ENCODE results near the gene PMM2. TPM values are rescaled to one million over a fixed set of nuclear protein-coding genes. Genes with fewer than 3 reads are reported as not detected.

PMM2 gene
- total and polyA plus RNA-seq, 2 donors (not counting 1 experiment from before 2014, with no cell fraction given) = 15.8 to 47.5 TPM

GRCh38 chr16:8847145-8847544 lies 49.5 kb downstream of the PMM2 start:
- Histone ChIP-seq H3K79me2 (ENCODE audit: control insufficient read depth, insufficient read depth, low read length) (no peaks in the 10 kb centered on the region), H3K27me3 (replicated peaks in 1 of 4; ENCODE audit: control extremely low read depth in 1 of 4, control insufficient read depth in 3 of 4, insufficient read depth in 4 of 4, low read length in 3 of 4) (no peaks in the 10 kb centered on the region), H4K20me1 (ENCODE audit: control insufficient read depth, insufficient read depth, low read length, poor library complexity, severe bottlenecking) (peaks cover 12% of the 10 kb centered on the region), H3K4me1 (ENCODE audit: control insufficient read depth in 2 of 2, insufficient read depth in 2 of 2, low read length in 2 of 2) (peaks cover 7 to 9% of the 10 kb centered on the region in 2 donors), H3K27ac (ENCODE audit: low read length in 2 of 2) (no peak overlapping the region), H3K9ac (ENCODE audit: low read length) (no peak overlapping the region), H3K4me2 (replicated peaks; ENCODE audit: low read depth, low read length, poor library complexity, severe bottlenecking) (no peak overlapping the region), H3K9me3 (ENCODE audit: control extremely low read depth in 1 of 3, control insufficient read depth in 2 of 3, insufficient read depth in 1 of 3, low read length in 2 of 3) (no peaks in the 10 kb centered on the region), H3K36me3 (replicated peaks in 1 of 2; ENCODE audit: control extremely low read depth in 1 of 2, control insufficient read depth in 1 of 2, extremely low read depth in 1 of 2, insufficient read depth in 2 of 2, low read length in 1 of 2) (peaks cover 0 to 11% of the 10 kb centered on the region in 2 experiments), H2AFZ (ENCODE audit: insufficient read depth, low read depth, low read length, poor library complexity, severe bottlenecking) (no peak overlapping the region), H3K4me3 (ENCODE audit: control extremely low read depth in 1 of 5, extremely low read depth in 1 of 5, insufficient read depth in 1 of 5, low read depth in 2 of 5, low read length in 4 of 5) (no peak overlapping the region)
- no peaks in the 10 kb centered on the region for H3K9me3 Mint-ChIP-seq (ENCODE audit: insufficient read depth)
- 97% methylated on average over 13 of the region's 13 CpGs for WGBS (ENCODE audit: insufficient coverage)
- ATAC-seq (ENCODE audit: low read depth) (no peak), DNase-seq (no peak)
- H3K27ac Mint-ChIP-seq = no peak overlapping the region
- ChIA-PET CTCF (no interaction called here), POLR2A (no interaction called here)
- H3K27me3 Mint-ChIP-seq = no peaks in the 10 kb centered on the region
- H3K4me1 Mint-ChIP-seq = peaks cover 16% of the 10 kb centered on the region
- no peak overlapping the region for H3K4me3 Mint-ChIP-seq
- intact Hi-C loops (cut with micrococcal nuclease) = no loop called here
- TF ChIP-seq EZH2 (IDR thresholded peaks at IDR 0.05; ENCODE audit: borderline replicate concordance, insufficient read depth, low read depth, low read length, poor library complexity, severe bottlenecking) = no peak
- TF ChIP-seq, protein P1, sequence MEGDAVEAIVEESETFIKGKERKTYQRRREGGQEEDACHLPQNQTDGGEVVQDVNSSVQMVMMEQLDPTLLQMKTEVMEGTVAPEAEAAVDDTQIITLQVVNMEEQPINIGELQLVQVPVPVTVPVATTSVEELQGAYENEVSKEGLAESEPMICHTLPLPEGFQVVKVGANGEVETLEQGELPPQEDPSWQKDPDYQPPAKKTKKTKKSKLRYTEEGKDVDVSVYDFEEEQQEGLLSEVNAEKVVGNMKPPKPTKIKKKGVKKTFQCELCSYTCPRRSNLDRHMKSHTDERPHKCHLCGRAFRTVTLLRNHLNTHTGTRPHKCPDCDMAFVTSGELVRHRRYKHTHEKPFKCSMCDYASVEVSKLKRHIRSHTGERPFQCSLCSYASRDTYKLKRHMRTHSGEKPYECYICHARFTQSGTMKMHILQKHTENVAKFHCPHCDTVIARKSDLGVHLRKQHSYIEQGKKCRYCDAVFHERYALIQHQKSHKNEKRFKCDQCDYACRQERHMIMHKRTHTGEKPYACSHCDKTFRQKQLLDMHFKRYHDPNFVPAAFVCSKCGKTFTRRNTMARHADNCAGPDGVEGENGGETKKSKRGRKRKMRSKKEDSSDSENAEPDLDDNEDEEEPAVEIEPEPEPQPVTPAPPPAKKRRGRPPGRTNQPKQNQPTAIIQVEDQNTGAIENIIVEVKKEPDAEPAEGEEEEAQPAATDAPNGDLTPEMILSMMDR (IDR thresholded peaks at IDR 0.05) = no peak

- H3K27me3 Mint-ChIP-seq = no peaks in the 10 kb centered on the region
- H3K4me1 ChIP-seq (ENCODE audit: control insufficient read depth in 2 of 2, insufficient read depth in 2 of 2, low read length in 2 of 2) = peaks cover 7 to 9% of the 10 kb centered on the region in 2 donors
- no peak overlapping the region for H3K4me3 Mint-ChIP-seq
- H3K9ac ChIP-seq (ENCODE audit: low read length) = no peak overlapping the region
- H3K4me1 Mint-ChIP-seq = peaks cover 16% of the 10 kb centered on the region
- no peak overlapping the region for H3K4me3 ChIP-seq (ENCODE audit: control extremely low read depth in 1 of 5, extremely low read depth in 1 of 5, insufficient read depth in 1 of 5, low read depth in 2 of 5, low read length in 4 of 5)
- WGBS (ENCODE audit: insufficient coverage) = 97% methylated on average over 14 of the region's 15 CpGs
- TF ChIP-seq, protein P1 (IDR thresholded peaks at IDR 0.05) = no peak
- TF ChIP-seq EZH2 (IDR thresholded peaks at IDR 0.05; ENCODE audit: borderline replicate concordance, insufficient read depth, low read depth, low read length, poor library complexity, severe bottlenecking) = no peak
- H2AFZ ChIP-seq (ENCODE audit: insufficient read depth, low read depth, low read length, poor library complexity, severe bottlenecking) = no peak overlapping the region
- no peak overlapping the region for H3K27ac ChIP-seq (ENCODE audit: low read length in 2 of 2)
- peaks cover 0 to 13% of the 10 kb centered on the region in 2 experiments for H3K36me3 ChIP-seq (replicated peaks in 1 of 2; ENCODE audit: control extremely low read depth in 1 of 2, control insufficient read depth in 1 of 2, extremely low read depth in 1 of 2, insufficient read depth in 2 of 2, low read length in 1 of 2)
- intact Hi-C loops (cut with micrococcal nuclease) = no loop called here
- ATAC-seq (ENCODE audit: low read depth) (no peak), DNase-seq (no peak)
- ChIA-PET CTCF (no interaction called here), POLR2A (no interaction called here)
- H3K9me3 Mint-ChIP-seq (ENCODE audit: insufficient read depth) = no peaks in the 10 kb centered on the region
- H4K20me1 ChIP-seq (ENCODE audit: control insufficient read depth, insufficient read depth, low read length, poor library complexity, severe bottlenecking) = peaks cover 12% of the 10 kb centered on the region
- H3K79me2 ChIP-seq (ENCODE audit: control insufficient read depth, insufficient read depth, low read length) = no peaks in the 10 kb centered on the region
- no peak overlapping the region for H3K27ac Mint-ChIP-seq
- H3K9me3 ChIP-seq (ENCODE audit: control extremely low read depth in 1 of 3, control insufficient read depth in 2 of 3, insufficient read depth in 1 of 3, low read length in 2 of 3) = no peaks in the 10 kb centered on the region
- no peaks in the 10 kb centered on the region for H3K27me3 ChIP-seq (replicated peaks in 1 of 4; ENCODE audit: control extremely low read depth in 1 of 4, control insufficient read depth in 3 of 4, insufficient read depth in 4 of 4, low read length in 3 of 4)
- H3K4me2 ChIP-seq (replicated peaks; ENCODE audit: low read depth, low read length, poor library complexity, severe bottlenecking) = no peak overlapping the region
These were observed 50.0 kb downstream of the PMM2 start for GRCh38 chr16:8847623-8848022.

Data from B cell (primary cell).